Large intestine (tissue), 3 donors: ENCODE results near the gene RBMS1. TPM values are rescaled to one million over a fixed set of nuclear protein-coding genes. Genes with fewer than 3 reads are reported as not detected.

Experiments
- DNase-seq, 2 donors: peaks; one replicate each; pipeline versions ENCODE4 v3.0.0 to v3.0.0-alpha.2; 2013
- H3K27ac ChIP-seq: one replicate; pipeline ENCODE4 v1.5.1; 2013; ENCODE audit warnings: low read length
- H3K27me3 ChIP-seq: 2 replicates; pipeline ENCODE4 v1.6.1; 2013; ENCODE audit warnings: low read length; ENCODE audit not compliant: control insufficient read depth, insufficient read depth
- H3K36me3 ChIP-seq: 2 replicates; pipeline ENCODE4 v1.6.1; 2013; ENCODE audit warnings: low read length; ENCODE audit not compliant: control insufficient read depth, insufficient read depth
- H3K4me1 ChIP-seq: one replicate; pipeline ENCODE4 v1.6.1; 2013; ENCODE audit warnings: low read length; ENCODE audit not compliant: control insufficient read depth, insufficient read depth
- H3K4me3 ChIP-seq: one replicate; pipeline ENCODE4 v1.5.1; 2013; ENCODE audit warnings: low read length
- H3K9me3 ChIP-seq: one replicate; pipeline ENCODE4 v1.6.1; 2013; ENCODE audit warnings: mild to moderate bottlenecking, low read depth, low read length, moderate library complexity; ENCODE audit not compliant: control insufficient read depth
- WGBS: methylation state at CpG from one replicate; pipeline ENCODE4 v1.1.5; 2013; ENCODE audit warnings: low lambda C conversion rate; ENCODE audit not compliant: insufficient coverage; 5-methylcytosine and 5-hydroxymethylcytosine counted together
- polyA plus RNA-seq: library from polyadenylated mRNA; unstranded; fragments of 120-200 nt; gene quantifications from one replicate; pipeline ENCODE4 v1.2.1, GENCODE V29; 2013

Gene RBMS1
- polyA plus RNA-seq, 1 donor, result 46.6 TPM

DNA sequence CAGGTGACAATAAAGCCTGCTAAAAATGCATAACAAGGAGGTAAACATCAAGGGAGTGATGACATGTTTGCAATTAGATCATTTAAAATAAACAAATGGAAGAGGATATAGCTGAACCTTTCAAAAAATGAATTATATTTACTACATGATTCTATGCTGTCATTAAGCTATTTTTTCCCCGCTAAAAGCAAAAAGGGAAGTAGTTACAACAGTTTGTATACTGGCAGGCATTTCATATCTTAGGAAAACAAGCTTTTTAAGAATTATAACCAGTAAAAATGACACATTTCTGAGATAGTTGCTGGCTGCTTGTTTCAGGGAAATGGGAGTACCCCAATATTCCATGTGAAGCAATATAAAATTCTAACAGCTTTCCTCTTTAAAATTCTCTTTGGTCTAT, 204.5 kb downstream of the RBMS1 start:
- no peak for DNase-seq
- Histone ChIP-seq H3K4me1 (no peaks in the 10 kb centered on the region), H3K36me3 (peaks cover 4% of the 10 kb centered on the region), H3K27me3 (no peaks in the 10 kb centered on the region), H3K4me3 (no peak overlapping the region), H3K27ac (no peak overlapping the region), H3K9me3 (no peaks in the 10 kb centered on the region)
- 60% methylated on average over 1 of the region's 1 CpG for WGBS

DNA sequence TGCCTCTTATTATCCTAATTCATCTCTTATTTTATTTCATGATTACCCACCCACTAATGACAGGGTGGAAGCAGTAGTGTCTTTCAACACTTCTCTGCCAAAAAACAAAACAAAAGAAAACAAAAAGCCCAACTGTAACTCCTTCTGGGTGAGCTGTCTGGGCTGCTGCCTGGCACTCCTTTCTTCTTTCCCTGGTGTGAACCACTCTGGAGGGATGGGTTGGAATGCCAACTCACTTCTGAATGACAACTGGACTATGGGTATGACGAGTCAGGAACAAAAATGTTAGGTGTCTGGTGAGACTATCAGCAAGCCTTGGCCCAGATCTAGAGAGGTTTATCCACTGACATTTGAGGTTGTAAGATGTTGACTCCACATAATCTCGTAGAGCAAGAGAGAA, 205.3 kb downstream of the RBMS1 start:
- H3K4me1 ChIP-seq, result no peaks in the 10 kb centered on the region
- peaks cover 7% of the 10 kb centered on the region for H3K36me3 ChIP-seq
- WGBS, result no CpG with 5 or more reads among the region's 2 CpGs
- H3K4me3 ChIP-seq, result no peak overlapping the region
- no peaks in the 10 kb centered on the region for H3K9me3 ChIP-seq
- H3K27ac ChIP-seq, result no peak overlapping the region
- no peaks in the 10 kb centered on the region for H3K27me3 ChIP-seq
- no peak for DNase-seq

DNA sequence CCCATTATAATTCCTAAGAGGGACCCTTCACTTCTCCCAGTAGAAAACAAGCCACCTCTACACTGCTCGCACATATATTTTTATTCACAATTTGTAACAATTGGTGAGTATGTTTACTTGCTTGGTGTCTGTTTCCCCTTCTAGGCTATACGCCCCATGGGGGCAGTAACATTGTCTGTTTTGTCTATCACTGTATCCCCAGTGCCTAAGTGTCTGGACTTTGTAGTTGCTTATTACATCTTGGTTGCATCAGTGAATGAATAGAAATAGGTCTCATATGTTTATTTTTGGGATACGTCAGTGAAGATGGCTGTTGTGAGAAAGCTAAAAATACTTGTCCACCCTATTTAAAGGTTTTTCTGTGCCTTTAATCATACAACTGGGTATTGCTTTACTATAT, 206.1 kb downstream of the RBMS1 start:
- no CpG with 5 or more reads among the region's 3 CpGs for WGBS
- peaks cover 9% of the 10 kb centered on the region for H3K36me3 ChIP-seq
- H3K9me3 ChIP-seq, result no peaks in the 10 kb centered on the region
- H3K4me3 ChIP-seq, result no peak overlapping the region
- no peak overlapping the region for H3K27ac ChIP-seq
- H3K27me3 ChIP-seq, result no peaks in the 10 kb centered on the region
- no peak for DNase-seq
- H3K4me1 ChIP-seq, result no peaks in the 10 kb centered on the region

DNA sequence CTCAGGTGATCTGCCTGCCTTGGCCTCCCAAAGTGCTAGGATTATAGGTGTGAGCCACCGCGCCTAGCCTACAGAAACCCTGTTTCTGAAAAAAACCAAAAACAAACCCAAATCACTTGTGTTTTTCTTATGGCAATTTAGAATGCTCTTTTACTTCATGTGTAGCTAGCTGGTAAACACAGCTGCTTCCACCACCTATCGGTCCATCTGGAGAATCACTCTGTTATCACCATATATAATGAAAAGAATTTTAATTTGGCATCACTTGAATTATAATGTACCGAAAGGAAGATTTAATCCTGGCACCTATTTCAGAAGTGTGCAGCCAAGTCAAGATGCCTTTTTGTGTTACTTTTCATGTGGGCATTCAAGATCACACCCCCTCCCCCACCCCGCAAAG, 207.1 kb downstream of the RBMS1 start:
- DNase-seq, result no peak

DNA sequence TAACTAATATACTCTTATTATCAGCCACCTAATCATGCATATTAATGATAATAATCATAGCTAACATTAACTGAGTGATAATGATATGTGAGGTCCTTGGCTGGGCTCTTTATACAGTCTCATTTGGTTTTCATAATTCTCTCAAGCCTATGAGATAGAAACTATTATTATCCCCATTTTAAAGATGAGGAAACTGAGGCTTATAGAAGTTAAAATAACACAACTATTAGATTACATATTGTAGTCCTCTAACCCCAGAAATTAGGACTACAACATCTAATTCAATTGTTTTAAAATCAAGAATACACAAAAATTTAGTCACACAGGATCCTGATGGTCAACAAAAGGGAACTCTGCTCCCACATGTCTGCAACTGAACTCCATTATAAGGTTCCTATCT, 209.9 kb downstream of the RBMS1 start:
- H3K27ac ChIP-seq, result no peak overlapping the region
- H3K9me3 ChIP-seq, result no peaks in the 10 kb centered on the region
- H3K36me3 ChIP-seq, result peaks cover 9% of the 10 kb centered on the region
- H3K4me3 ChIP-seq, result no peak overlapping the region
- H3K4me1 ChIP-seq, result no peaks in the 10 kb centered on the region
- no peaks in the 10 kb centered on the region for H3K27me3 ChIP-seq
- no peak for DNase-seq

More for the DNA sequence above, 207.1 kb downstream of the RBMS1 start:
- Histone ChIP-seq H3K4me1 (no peaks in the 10 kb centered on the region), H3K27ac (no peak overlapping the region), H3K9me3 (no peaks in the 10 kb centered on the region), H3K36me3 (peaks cover 9% of the 10 kb centered on the region), H3K4me3 (no peak overlapping the region), H3K27me3 (no peaks in the 10 kb centered on the region)
- 90% methylated on average over 2 of the region's 5 CpGs for WGBS

DNA sequence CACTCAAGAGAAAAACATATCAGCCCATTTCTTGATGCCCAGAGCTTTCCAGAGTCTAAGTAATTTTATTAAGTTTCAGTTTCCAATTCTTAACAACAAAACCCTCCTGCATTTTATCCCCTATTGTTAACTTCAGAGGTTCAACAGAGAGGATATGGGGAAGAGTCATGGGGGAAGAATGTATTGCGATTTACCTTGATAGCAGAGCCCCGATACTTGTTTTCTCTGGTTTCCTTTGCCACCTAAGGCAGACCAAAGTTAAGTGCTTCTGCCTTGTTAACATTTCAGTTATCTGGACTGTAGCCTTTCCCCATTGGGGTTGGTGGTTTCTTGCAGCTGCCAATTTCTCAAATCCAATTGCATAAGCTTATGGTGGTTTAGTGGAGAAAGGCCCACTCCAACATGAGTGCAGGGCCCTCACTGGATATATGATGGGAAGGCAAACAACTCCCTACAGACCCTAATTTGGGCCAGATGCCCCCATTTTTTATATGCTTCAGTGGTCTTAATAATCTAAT, 211.5 kb downstream of the RBMS1 start:
- peaks cover 16% of the 10 kb centered on the region for H3K36me3 ChIP-seq

DNA sequence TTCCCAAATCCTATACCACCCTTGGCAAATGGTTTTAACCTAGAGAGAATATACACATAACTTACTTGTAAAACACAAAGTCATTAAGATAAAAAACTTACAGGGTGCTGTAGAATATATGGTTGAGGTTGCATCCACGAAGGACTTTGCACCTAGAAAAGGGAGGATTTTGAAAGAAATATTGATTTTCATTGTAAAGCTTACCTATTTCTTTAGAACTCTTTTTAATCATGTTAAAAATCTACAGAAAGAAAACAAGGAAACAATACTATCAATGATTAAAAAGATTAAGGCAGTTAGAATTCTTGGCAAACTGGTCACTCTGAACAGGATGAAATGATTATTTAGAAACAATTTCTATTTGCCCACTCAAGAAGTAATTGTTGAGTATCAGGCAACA, 212.4 kb downstream of the RBMS1 start:
- no peak overlapping the region for H3K4me3 ChIP-seq
- no peak for DNase-seq
- no peaks in the 10 kb centered on the region for H3K27me3 ChIP-seq
- H3K9me3 ChIP-seq, result no peaks in the 10 kb centered on the region
- 80% methylated on average over 1 of the region's 1 CpG for WGBS
- H3K36me3 ChIP-seq, result peaks cover 21% of the 10 kb centered on the region
- H3K4me1 ChIP-seq, result no peaks in the 10 kb centered on the region
- H3K27ac ChIP-seq, result no peak overlapping the region

More for the DNA sequence above, 211.5 kb downstream of the RBMS1 start:
- no peaks in the 10 kb centered on the region for H3K4me1 ChIP-seq
- H3K9me3 ChIP-seq, result no peaks in the 10 kb centered on the region
- H3K27ac ChIP-seq, result no peak overlapping the region
- no peak for DNase-seq
- no peak overlapping the region for H3K4me3 ChIP-seq
- H3K27me3 ChIP-seq, result no peaks in the 10 kb centered on the region
- no CpG with 5 or more reads among the region's 2 CpGs for WGBS

DNA sequence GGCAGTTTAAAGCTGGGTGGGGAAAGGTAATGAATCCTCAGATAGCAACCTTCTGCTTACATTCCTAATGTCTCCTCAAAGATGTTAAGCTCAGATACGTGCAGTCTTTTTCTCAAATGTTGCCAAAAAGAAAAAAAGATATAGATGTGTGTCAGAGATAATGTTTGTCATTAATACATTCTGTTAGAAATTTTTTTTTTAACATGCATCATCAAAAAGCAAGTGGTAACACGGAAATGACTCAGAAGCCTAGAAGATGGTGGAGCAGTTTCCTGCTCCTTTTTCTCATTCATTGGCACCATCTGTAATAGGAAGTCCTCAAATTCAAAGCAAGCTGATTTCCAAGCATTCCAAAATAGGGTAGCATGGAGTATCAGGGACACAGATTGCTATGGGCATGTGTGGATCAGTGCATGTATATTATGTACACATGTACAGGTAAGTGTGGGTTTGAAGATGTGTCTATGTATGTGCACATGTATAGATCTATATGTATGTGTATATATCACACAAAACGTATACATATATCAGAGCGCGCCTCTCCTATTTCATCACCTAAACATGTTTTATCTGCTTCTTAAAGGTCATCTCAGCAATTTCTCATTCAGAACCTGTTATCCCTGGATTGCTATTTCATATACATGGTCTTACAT, 213.7 kb downstream of the RBMS1 start:
- no peak for DNase-seq
- 100% methylated on average over 1 of the region's 5 CpGs for WGBS
- Histone ChIP-seq H3K27ac (no peak overlapping the region), H3K36me3 (peaks cover 26% of the 10 kb centered on the region), H3K9me3 (no peaks in the 10 kb centered on the region), H3K4me3 (no peak overlapping the region), H3K27me3 (no peaks in the 10 kb centered on the region), H3K4me1 (peaks cover 7% of the 10 kb centered on the region)

DNA sequence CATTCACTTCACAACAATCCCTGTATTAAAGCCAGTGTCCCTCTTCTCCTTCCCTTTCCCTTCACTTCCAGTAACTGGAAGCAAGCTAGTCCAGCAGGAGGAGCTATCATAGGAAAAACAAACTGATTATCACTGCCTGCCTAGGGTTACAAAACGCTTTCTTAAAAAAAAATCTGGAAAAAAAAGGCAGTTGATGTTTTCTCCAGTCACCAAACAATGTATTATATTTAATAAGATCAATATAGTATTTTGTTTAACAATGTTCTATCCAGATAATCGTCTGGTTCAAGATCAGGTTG, 214.8 kb downstream of the RBMS1 start:
- 50% methylated on average over 1 of the region's 2 CpGs for WGBS
- Histone ChIP-seq H3K9me3 (no peaks in the 10 kb centered on the region), H3K4me3 (no peak overlapping the region), H3K36me3 (peaks cover 24% of the 10 kb centered on the region), H3K27me3 (no peaks in the 10 kb centered on the region), H3K4me1 (peaks cover 7% of the 10 kb centered on the region), H3K27ac (no peak overlapping the region)
- no peak for DNase-seq

DNA sequence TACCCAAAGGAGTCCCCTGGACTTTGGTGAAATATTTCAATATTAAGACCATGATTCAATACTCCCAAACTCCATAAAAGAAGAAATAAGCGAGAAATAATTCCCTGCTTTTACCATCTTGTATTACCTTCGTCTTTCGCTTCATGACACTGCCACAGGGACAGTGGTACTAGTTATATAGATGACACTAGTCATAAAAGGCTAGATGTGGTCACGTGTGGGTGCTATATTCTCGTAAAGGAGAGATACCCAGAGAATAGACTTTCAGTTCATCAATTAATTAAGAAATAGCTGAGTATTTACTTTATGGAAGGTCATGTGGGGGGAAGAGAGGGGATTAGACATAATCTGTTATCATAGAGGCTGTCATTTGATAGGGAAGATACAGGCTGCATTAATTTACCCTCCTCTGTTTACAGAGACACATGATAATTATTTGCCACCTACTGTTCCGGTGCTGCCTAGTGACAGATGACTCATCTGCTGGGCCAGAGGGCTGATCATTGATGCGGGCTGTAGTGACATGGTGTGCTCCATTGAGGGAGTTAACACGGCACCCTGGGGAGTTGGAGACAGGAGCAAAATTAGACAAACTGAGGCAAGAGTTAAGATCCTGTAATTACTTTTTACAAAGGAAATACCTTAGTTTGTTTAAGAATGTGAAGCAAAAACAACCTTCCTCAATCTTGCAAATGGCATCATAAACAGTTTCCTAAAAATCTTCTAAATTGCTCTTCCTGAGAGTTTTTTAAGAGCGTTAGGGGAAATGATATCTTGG, 215.3 kb downstream of the RBMS1 start:
- Histone ChIP-seq H3K27me3 (no peaks in the 10 kb centered on the region), H3K36me3 (peaks cover 23% of the 10 kb centered on the region), H3K27ac (no peak overlapping the region), H3K4me3 (no peak overlapping the region), H3K4me1 (peaks cover 7% of the 10 kb centered on the region), H3K9me3 (no peaks in the 10 kb centered on the region)
- DNase-seq, result no peak
- WGBS, result 90% methylated on average over 3 of the region's 9 CpGs

DNA sequence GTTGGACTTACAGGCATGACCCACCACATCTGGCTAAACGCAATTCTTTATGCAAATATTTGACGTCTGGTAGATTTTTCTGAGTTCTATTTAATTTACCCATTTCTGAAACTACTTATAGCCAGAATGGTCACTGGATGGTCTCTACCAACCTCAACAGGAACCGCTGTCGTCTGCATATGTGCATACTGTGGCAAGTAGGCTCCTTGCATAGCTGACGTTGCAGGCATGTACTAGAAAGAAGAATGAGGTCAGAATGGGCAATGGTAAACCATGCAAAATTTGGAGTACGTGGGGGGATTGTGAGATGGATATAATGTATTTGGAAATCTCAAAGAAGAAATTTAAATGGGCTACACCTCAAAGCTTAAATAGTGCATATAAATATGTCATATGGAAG, 216.5 kb downstream of the RBMS1 start:
- Histone ChIP-seq H3K27me3 (no peaks in the 10 kb centered on the region), H3K9me3 (no peaks in the 10 kb centered on the region), H3K27ac (no peak overlapping the region), H3K36me3 (peaks cover 21% of the 10 kb centered on the region), H3K4me1 (peaks cover 7% of the 10 kb centered on the region), H3K4me3 (no peak overlapping the region)
- no peak for DNase-seq
- WGBS, result 100% methylated on average over 2 of the region's 6 CpGs
